ENCODE data around the gene RPAIN. TPM values are rescaled to one million over a fixed set of nuclear protein-coding genes. Genes with fewer than 3 reads are reported as not detected.

Gene RPAIN
- total RNA-seq, 1 donor from 2014 or later: 37.2 TPM

GRCh38 chr17:5380491-5381135 is 39.4 kb upstream of the RPAIN start:
- no peaks in the 10 kb centered on the region for H3K4me1 ChIP-seq
- no peaks in the 10 kb centered on the region for H3K9me3 ChIP-seq
- TF ChIP-seq CTCF (IDR thresholded peaks at IDR 0.05): no peak
- no peaks in the 10 kb centered on the region for H3K27me3 ChIP-seq (ENCODE audit: low read depth)
- H3K4me3 ChIP-seq: no peak overlapping the region
- intact Hi-C loops (cut with DNase I): no loop called here
- H3K27ac ChIP-seq: no peak overlapping the region
- peaks cover 100% of the 10 kb centered on the region for H3K36me3 ChIP-seq
- no peak for ATAC-seq
- DNase-seq: no peak

GRCh38 chr17:5381542-5381941 is 38.4 kb upstream of the RPAIN start:
- no peaks in the 10 kb centered on the region for H3K9me3 ChIP-seq
- H3K36me3 ChIP-seq: peaks cover 100% of the 10 kb centered on the region
- H3K4me3 ChIP-seq: no peak overlapping the region
- ATAC-seq (no peak), DNase-seq (no peak)
- H3K4me1 ChIP-seq: no peaks in the 10 kb centered on the region
- H3K27ac ChIP-seq: no peak overlapping the region
- no peak for TF ChIP-seq CTCF (IDR thresholded peaks at IDR 0.05)
- intact Hi-C loops (cut with DNase I): no loop called here
- no peaks in the 10 kb centered on the region for H3K27me3 ChIP-seq (ENCODE audit: low read depth)

GRCh38 chr17:5391678-5392077 is 28.3 kb upstream of the RPAIN start:
- intact Hi-C loops (cut with DNase I): no loop called here
- H3K27me3 ChIP-seq (ENCODE audit: low read depth): no peaks in the 10 kb centered on the region
- no peak overlapping the region for H3K27ac ChIP-seq
- no peaks in the 10 kb centered on the region for H3K9me3 ChIP-seq
- TF ChIP-seq CTCF (IDR thresholded peaks at IDR 0.05): no peak
- DNase-seq (no peak), ATAC-seq (peak; percentile 72 to 92)
- peaks cover 97% of the 10 kb centered on the region for H3K36me3 ChIP-seq
- H3K4me3 ChIP-seq: no peak overlapping the region
- no peaks in the 10 kb centered on the region for H3K4me1 ChIP-seq

- H3K36me3 ChIP-seq: peaks cover 100% of the 10 kb centered on the region
- no peaks in the 10 kb centered on the region for H3K27me3 ChIP-seq (ENCODE audit: low read depth)
- no peak overlapping the region for H3K4me3 ChIP-seq
- no peaks in the 10 kb centered on the region for H3K9me3 ChIP-seq
- intact Hi-C loops (cut with DNase I): no loop called here
- no peak for TF ChIP-seq CTCF (IDR thresholded peaks at IDR 0.05)
- no peak for ATAC-seq
- H3K4me1 ChIP-seq: no peaks in the 10 kb centered on the region
- H3K27ac ChIP-seq: no peak overlapping the region
- DNase-seq: no peak
These were observed 23.4 kb upstream of the RPAIN start for GRCh38 chr17:5396612-5397011.

- intact Hi-C loops (cut with DNase I): no loop called here
- H3K4me3 ChIP-seq: no peak overlapping the region
- ATAC-seq (no peak), DNase-seq (no peak)
- H3K4me1 ChIP-seq: no peaks in the 10 kb centered on the region
- H3K9me3 ChIP-seq: no peaks in the 10 kb centered on the region
- TF ChIP-seq CTCF (IDR thresholded peaks at IDR 0.05): no peak
- peaks cover 100% of the 10 kb centered on the region for H3K36me3 ChIP-seq
- H3K27ac ChIP-seq: no peak overlapping the region
- H3K27me3 ChIP-seq (ENCODE audit: low read depth): no peaks in the 10 kb centered on the region
These were observed 20.2 kb upstream of the RPAIN start for GRCh38 chr17:5399767-5400166.
